Anterior cingulate cortex (tissue), 58 donors: ENCODE results near the gene CHRM2.

Experiments used
- DNase-seq, 58 donors: peaks; one replicate each; lab custom pipeline; 2025; lab: John Stamatoyannopoulos, UW

The CHRM2 gene

DNA sequence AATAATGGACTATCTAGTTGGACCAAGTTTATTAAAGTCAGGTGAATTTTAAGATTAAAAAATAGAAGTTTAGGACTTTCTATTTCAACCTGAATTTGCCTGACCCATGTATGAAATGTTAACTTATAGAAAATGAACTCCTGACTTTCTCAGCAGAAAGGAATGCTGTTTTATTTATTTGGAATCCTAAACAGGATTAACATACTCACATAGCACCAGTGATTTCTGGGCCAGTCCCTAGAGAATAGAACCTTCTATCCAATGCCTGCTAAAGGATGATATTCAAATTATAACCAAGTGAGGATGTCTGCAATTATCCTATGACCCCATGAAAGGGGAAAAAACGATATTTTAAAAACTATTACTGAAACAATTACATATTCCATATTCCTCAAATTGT, 148.8 kb downstream of the CHRM2 start:
- no peak for DNase-seq

DNA sequence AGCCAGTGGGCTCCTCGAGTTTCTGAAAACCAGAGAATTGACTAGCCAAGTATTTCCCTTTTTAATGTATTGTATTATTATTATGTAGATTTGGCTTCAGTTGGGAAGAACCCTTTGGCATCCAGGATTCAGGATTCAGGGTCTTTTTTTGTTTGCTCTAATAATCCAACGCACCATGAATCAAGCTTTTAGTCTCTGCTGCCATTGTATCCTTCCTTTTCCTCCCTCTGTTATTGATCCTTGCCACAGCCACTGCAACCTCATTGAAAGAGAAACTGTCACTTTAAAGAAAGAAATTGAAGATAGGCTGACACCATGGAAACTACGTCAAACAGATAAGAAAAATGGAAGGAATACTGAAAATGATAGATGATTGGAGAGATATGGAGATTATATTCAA, 150.0 kb downstream of the CHRM2 start:
- DNase-seq: no peak

DNA sequence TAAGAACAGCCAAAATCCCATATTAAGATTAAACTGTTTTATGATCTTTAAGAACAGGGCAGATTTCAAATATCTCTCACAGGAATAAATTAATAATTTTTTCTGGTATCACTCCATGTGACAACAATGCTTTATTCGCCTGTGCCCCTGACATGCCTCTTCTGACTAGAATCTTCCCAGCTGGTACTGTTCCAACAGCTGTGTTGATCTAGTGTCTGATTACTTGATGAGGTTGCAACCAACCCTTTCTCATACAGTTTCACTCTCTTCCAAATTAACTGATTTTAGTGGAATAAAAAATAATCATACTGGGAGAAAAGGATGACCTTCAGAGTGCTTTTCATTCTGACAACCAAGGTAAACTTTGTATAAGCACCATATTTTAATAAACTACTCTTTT, 151.9 kb downstream of the CHRM2 start:
- no peak for DNase-seq

DNA sequence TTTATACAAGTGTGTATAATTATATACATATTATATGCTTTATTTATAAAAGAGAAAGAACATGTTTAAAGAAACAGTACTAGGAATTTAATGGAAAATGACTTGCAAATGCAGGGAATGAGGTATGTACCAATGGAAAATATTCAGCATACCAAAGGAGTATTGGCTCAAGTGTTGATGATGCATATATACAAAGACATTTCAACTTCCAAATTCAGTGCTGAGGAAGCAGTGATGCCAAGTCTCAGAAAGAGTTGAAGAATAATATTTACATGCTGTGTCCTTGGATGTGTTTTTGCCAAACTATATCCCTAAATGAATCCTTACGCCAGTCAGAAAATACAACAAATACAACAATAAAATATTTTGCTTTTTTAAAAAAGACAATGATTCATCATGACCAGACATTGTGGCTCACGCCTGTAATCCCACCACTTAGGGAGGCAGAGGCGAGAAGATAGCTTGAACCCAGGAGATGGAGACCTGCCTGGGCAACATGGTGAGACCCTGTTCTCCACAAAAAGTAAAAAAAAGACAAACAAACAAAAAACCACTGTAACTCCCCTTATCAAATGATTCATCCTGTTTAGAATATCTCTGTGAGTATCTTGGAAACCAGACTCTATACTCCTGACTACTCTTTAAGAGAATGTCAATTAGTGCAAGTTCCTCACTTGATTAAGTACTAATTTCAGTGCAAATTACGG, 157.2 kb downstream of the CHRM2 start:
- no peak for DNase-seq

DNA sequence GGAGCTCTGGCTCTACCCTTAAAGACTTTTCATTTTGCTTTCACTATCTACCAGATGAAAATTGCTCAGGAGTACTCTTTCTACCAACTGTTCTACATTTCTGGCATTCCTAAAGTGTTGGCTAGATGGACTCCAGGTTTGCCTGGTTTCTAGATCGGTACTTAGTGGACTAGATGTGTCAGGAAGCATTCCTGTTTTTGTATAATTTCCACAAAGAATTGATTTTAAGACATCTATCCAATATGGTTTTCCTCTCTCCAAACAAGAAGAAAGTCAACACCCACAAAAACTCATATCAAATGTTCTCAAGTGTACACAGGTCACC, 157.7 kb downstream of the CHRM2 start:
- DNase-seq: no peak

DNA sequence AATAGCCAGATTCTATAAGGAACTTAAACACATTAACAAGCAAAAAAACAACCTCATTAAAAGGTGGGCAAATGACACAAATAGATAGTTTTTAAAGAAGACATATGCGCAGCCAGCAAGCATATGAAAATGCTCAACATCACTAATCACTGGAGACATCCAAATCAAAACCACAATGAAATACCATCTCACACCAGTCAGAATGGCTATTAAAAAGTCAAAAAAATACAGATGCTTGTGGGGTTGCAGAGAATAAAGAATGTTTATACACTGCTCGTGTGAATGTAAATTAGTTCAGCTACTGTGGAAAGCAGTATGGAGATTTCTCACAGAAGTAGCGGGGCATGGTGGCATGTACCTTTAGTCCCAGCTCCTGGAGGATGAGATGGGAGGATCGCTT, 164.0 kb downstream of the CHRM2 start:
- no peak for DNase-seq

DNA sequence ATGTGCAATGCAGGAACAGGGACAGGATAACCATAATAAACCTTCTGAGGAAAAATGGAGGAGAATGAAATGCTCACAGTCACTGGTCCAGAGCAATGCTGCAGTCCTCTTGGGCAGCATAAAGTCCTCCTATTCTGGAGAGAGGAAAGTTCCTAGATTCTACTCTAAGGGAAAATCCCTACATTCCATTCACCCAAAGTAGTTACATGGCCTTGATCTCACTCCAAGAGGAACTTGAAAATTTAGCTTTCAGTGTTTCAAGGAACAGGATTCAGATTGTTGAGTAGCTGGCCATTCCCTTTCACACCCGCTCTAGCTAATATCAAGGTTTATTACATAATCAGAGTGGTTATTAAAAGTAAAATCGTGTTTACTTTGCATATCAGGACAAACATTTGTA, 168.3 kb downstream of the CHRM2 start:
- no peak for DNase-seq

DNA sequence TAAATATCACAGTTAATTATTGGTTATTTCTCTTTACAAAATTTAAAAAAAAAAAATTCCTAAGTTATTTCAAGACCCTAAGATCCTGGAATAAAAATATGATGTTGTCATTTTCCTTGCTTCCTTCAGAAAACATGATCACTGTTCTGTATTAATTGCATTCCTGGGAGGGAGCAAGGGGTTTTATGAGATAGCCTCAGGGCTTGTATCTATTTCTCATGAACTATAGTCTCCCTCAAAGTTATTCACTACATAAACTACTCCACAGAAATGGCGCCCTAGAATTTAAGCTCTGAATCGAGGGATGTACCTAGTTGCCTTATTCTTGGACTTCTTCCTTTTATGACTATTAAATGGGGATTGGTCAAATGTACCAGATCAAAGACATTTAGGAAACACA, 170.3 kb downstream of the CHRM2 start:
- no peak for DNase-seq

DNA sequence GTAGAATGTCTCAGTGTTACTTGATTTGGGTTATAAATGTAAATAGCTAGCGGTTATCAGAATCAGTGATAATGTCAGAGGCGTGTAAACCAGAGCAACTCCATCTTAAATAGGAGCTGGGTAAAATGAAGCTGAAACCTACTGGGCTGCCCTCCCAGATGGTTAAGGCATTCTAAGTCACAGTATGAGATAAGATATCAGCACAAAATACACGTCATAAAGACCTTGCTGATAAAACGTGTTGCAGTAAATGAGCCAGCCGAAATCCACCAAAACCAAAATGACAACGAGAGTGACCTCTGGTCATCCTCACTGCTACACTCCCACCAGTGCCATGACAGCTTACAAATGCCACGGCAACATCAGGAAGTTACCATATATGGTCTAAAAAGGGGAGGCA, 172.3 kb downstream of the CHRM2 start:
- DNase-seq: no peak

DNA sequence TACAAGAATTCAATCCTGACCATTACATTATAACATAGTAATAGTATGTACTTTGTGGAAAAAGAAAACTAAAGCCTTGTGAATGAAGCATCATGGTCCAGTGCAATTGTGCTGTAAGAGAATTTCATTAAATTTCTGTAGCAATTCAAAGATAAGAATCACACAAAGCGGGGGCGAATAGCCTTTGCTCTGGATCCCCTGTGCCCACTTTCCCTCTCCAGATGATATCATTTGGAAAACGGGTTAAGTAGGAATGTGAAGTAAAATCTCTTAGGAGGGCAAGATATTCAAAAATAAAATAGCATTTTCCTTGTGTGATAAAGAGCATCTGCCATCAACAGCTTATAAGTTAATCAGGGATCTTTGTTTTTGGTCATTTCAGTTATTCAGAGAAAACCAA, 177.1 kb downstream of the CHRM2 start:
- DNase-seq: no peak

DNA sequence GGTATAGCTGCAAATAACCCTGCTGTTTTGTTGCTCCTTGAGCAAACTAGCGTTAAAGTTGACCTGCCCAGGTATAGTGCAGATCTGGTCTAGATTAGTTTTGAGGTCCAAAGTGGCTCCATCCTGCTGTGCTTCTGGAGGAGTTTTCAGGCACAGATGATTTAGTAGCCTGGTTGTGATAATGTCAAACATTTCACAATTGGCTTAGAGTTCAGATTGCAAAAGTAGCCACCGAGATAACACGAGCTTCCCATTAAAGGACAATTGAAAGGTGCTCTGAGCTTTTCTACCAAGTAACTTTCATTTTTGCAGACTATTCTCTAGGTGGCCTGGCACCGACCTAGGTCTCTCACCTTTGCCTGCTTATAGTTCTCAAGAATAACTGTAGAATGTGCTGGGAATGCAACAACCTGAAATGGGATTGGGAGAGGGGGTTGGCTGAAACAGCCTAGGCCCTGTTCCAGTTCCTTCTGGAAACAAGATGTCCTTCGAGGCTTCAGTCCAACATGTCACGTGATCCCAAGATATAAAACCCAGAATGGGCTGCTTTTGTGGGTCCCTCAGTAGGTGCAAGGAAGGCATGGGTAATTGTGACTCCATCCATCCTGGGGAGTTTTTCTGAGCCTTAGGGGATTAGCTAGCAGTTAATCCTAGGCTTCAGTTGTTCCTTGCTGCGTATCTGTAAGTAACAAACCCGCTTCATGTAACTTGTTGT, 201.0 kb downstream of the CHRM2 start:
- no peak for DNase-seq
